ENCODE data around the gene PUS10.

- TF ChIP-seq EZH2 (IDR thresholded peaks at IDR 0.05) (no peak), FOXP2 (optimal IDR thresholded peaks at IDR 0.05; ENCODE audit: control extremely low read depth, extremely low read length, insufficient read depth) (no peak), POLR2AphosphoS5 (IDR thresholded peaks at IDR 0.05; ENCODE audit: borderline replicate concordance, low read depth, low read length) (no peak)
Measured at GRCh38 chr2:60934165-60934722, 83.8 kb downstream of the PUS10 start.

All from SK-N-MC (cell line).